HL-60 (cell line): Measurements from ENCODE around the gene EXOC6B.

Experiments used
- GABPA ChIP-seq: IDR thresholded peaks from 2 replicates; pipeline ENCODE4 v1.6.1; 2012; ENCODE audit warnings: low read depth
- POLR2AphosphoS5 ChIP-seq: IDR thresholded peaks from 2 replicates; pipeline ENCODE4 v1.6.1; 2012; ENCODE audit warnings: low read depth
- SPI1 ChIP-seq: IDR thresholded peaks from 2 replicates; pipeline ENCODE4 v1.6.1; 2012; ENCODE audit warnings: low read depth, mild to moderate bottlenecking, borderline replicate concordance
- TF ChIP-seq, protein P1 (sequence below): IDR thresholded peaks from one replicate; pipeline ENCODE4 v1.5.1; 2011; ENCODE audit warnings: low read length, control low read depth, inconsistent platforms; ENCODE audit not compliant: insufficient read depth
- TF ChIP-seq, protein P2 (sequence below): IDR thresholded peaks from 2 replicates; pipeline ENCODE4 v1.6.1; 2012; ENCODE audit warnings: low read depth; ENCODE audit not compliant: insufficient replicate concordance

DNA sequence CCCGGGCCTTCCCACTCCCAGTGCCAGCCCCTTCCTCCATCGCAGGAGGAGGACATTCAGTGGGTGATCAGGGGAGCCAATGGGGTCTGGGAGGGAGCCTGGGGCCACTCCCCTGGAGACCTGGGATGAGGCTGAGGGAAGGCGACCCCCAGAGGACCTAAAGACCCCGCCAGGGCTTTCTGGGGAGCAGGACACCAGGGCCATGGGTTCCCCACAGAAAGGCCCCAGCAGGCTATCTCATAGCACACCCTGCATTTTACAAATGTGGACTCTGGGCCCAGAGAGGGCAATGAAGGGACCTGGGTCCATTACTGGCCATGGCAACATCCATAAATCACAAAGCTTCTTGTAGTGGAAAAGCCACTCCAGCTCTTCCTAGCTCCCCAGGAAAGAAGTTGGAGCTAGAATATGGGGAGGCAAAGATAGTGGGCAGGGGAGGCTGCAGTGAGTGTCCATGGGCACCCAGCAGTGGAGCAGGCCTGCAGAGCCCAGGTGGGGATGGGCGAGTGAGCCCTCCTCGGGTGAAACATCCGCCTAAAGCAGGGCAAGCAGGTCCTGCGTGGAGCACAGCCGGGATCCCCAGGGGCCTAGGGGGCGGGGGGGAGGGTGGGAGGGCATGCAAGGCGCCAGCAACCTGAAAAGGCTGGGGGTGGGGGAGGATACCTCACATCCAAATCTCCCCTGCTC, 692.0 kb downstream of the EXOC6B start:
- TF ChIP-seq, protein P1, sequence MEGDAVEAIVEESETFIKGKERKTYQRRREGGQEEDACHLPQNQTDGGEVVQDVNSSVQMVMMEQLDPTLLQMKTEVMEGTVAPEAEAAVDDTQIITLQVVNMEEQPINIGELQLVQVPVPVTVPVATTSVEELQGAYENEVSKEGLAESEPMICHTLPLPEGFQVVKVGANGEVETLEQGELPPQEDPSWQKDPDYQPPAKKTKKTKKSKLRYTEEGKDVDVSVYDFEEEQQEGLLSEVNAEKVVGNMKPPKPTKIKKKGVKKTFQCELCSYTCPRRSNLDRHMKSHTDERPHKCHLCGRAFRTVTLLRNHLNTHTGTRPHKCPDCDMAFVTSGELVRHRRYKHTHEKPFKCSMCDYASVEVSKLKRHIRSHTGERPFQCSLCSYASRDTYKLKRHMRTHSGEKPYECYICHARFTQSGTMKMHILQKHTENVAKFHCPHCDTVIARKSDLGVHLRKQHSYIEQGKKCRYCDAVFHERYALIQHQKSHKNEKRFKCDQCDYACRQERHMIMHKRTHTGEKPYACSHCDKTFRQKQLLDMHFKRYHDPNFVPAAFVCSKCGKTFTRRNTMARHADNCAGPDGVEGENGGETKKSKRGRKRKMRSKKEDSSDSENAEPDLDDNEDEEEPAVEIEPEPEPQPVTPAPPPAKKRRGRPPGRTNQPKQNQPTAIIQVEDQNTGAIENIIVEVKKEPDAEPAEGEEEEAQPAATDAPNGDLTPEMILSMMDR: no peak
- TF ChIP-seq POLR2AphosphoS5 (no peak), SPI1 (no peak), GABPA (no peak)
- TF ChIP-seq, protein P2, sequence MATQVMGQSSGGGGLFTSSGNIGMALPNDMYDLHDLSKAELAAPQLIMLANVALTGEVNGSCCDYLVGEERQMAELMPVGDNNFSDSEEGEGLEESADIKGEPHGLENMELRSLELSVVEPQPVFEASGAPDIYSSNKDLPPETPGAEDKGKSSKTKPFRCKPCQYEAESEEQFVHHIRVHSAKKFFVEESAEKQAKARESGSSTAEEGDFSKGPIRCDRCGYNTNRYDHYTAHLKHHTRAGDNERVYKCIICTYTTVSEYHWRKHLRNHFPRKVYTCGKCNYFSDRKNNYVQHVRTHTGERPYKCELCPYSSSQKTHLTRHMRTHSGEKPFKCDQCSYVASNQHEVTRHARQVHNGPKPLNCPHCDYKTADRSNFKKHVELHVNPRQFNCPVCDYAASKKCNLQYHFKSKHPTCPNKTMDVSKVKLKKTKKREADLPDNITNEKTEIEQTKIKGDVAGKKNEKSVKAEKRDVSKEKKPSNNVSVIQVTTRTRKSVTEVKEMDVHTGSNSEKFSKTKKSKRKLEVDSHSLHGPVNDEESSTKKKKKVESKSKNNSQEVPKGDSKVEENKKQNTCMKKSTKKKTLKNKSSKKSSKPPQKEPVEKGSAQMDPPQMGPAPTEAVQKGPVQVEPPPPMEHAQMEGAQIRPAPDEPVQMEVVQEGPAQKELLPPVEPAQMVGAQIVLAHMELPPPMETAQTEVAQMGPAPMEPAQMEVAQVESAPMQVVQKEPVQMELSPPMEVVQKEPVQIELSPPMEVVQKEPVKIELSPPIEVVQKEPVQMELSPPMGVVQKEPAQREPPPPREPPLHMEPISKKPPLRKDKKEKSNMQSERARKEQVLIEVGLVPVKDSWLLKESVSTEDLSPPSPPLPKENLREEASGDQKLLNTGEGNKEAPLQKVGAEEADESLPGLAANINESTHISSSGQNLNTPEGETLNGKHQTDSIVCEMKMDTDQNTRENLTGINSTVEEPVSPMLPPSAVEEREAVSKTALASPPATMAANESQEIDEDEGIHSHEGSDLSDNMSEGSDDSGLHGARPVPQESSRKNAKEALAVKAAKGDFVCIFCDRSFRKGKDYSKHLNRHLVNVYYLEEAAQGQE: no peak
